NB4 (cell line): ENCODE data around the gene MED17.
"Not testable (repeated sequence)": the region's sequence is repeated elsewhere in the genome, so short reads cannot be mapped to it uniquely, and the experiment has no call there.

Source experiments
- DNase-seq: peaks from one replicate; pipeline ENCODE4 v3.0.0; 2010; ENCODE audit warnings: low read depth
- H3K4me3 ChIP-seq: one replicate; pipeline ENCODE4 v1.5.1; 2011; ENCODE audit warnings: mild to moderate bottlenecking, low read depth, low read length, moderate library complexity
- CTCF ChIP-seq: IDR thresholded peaks from one replicate; pipeline ENCODE4 v1.5.1; 2012; ENCODE audit warnings: low read depth, low read length
- MYC ChIP-seq: IDR thresholded peaks from 2 replicates; pipeline ENCODE4 v1.6.1; 2011; ENCODE audit warnings: low read depth, low read length
- POLR2A ChIP-seq: IDR thresholded peaks from 2 replicates; pipeline ENCODE4 v1.6.1; 2011; ENCODE audit warnings: mild to moderate bottlenecking; ENCODE audit not compliant: insufficient read length; ENCODE audit errors: extremely low read depth
- TF ChIP-seq, protein P1 (sequence below): IDR thresholded peaks from 2 replicates; pipeline ENCODE4 v1.6.1; 2011; ENCODE audit warnings: low read depth, low read length

MED17 gene

GRCh38 chr11:93741882-93742226 is 42.2 kb upstream of the MED17 start:
- DNase-seq = no peak
- TF ChIP-seq, protein P1, sequence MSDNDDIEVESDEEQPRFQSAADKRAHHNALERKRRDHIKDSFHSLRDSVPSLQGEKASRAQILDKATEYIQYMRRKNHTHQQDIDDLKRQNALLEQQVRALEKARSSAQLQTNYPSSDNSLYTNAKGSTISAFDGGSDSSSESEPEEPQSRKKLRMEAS = peak; percentile 32; the same call in 1 of the 2 replicates
- TF ChIP-seq MYC (no peak), CTCF (no peak)

GRCh38 chr11:93743291-93743690 is 40.8 kb upstream of the MED17 start:
- H3K4me3 ChIP-seq = no peak overlapping the region

More at GRCh38 chr11:93741882-93742226, 42.2 kb upstream of the MED17 start:
- peak overlapping the region; percentile 92 for H3K4me3 ChIP-seq

DNA sequence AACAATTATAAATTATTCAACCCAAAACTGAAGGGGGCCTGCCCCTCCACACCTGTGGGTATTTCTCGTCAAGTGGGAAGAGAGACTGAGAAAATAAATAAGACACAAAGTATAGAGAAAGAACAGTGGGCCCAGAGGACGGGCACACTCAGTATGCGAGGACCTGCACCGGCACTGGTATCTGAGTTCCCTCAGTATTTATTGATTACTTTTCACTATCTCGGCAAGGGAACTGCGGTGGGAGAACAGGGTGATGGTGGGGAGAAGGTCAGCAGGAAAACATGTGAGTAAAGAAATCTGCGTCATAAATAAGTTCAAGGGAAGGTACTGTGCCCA is 39.4 kb upstream of the MED17 start:
- H3K4me3 ChIP-seq = no peak overlapping the region
- TF ChIP-seq, protein P1 = no peak
- no peak for TF ChIP-seq MYC
- DNase-seq = no peak

More at GRCh38 chr11:93743291-93743690, 40.8 kb upstream of the MED17 start:
- no peak for DNase-seq
- TF ChIP-seq POLR2A = no peak
- TF ChIP-seq, protein P1 = no peak
- no peak for TF ChIP-seq CTCF
- TF ChIP-seq MYC = no peak

DNA sequence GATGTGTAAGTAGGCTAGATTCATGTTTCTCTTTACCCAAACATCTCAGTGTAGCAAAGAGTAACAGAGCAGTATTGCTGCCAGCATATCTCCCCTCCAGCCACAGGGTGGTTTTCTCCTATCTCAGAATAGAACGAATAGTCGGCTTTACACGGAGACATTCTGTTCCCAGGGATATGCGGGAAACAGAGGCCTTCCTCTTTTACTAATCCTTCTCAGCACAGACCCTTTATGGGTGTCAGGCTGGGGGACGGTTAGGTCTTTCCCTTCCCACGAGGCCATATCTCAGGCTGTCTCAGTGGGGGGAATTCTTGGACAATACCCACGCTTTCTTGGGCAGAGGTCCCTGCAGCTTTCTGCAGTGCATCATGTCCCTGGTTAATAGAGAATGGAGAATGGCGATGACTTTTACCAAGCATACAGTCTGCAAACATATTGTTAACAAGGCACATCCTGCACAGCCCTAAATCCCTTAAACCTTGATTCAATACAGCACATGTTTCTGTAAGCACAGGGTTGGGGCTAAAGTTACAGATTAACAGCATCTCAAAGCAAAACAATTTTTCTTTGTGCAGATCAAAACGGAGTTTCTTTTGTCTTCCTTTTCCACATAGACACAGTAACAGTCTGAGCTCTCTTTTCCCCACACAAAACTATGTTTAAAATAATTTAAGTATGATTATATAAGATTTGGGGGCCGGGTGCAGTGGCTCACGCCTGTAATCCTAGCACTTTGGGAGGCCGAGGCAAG is 38.9 kb upstream of the MED17 start:
- H3K4me3 ChIP-seq, DNase-seq: not testable (repeated sequence)

DNA sequence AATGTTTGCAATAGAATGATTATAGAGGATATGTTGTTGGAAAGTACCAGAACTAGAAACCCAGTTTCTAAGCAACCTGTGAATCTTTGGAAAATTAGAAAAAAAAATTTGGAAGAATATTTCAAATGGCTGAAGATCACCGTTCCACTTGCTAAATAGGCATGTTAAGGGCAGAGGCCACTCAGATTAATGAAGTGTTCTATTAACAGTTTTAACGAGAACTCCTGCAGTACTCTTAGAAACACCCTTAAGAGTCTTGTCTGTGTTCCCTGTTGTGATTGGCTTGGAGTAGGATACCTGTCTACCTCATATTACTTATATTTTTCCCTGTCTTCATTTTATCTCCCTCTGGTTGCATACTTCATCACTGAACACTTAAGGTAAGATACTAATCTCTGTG is 38.0 kb upstream of the MED17 start:
- no peak for DNase-seq
- TF ChIP-seq POLR2A (no peak), MYC (no peak), CTCF (no peak)
- TF ChIP-seq, protein P1 = no peak
- no peak overlapping the region for H3K4me3 ChIP-seq

GRCh38 chr11:93747122-93747521 is 37.0 kb upstream of the MED17 start:
- no peak for TF ChIP-seq POLR2A
- TF ChIP-seq, protein P1 = no peak
- H3K4me3 ChIP-seq = no peak overlapping the region
- no peak for DNase-seq

GRCh38 chr11:93751001-93751400 is 33.1 kb upstream of the MED17 start:
- TF ChIP-seq POLR2A = no peak
- TF ChIP-seq, protein P1 = no peak
- H3K4me3 ChIP-seq = no peak overlapping the region
- no peak for DNase-seq

DNA sequence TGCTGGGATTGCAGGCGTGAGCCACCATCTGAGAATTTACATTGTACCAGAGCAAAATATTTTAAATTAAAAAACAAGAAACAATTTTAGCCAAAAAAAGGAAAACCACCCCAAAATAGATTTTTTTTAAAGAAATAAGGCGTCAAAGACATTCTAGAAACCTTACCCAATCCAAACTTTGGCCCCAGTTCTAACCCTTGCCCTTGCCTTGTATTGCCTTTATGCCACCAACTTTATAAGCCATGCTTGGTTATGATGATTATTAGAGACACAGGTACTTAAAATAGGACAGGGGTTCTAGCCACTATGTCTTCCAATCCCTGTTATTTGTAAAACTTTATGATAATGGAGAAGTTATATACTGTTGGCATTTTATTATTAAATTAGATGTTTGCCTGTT is 30.8 kb upstream of the MED17 start:
- TF ChIP-seq, protein P1 = no peak
- TF ChIP-seq MYC (no peak), CTCF (no peak), POLR2A (no peak)
- no peak overlapping the region for H3K4me3 ChIP-seq
- DNase-seq = no peak
